K562 (cell line): Measurements from ENCODE around the gene TRIM24. TPM values are rescaled to one million over a fixed set of nuclear protein-coding genes. Genes with fewer than 3 reads are reported as not detected.

Source experiments
- ATAC-seq: fragments of 200-7000 bp; cut with Tn5 transposase; 3 replicates; pipeline ENCODE4 v1.9.1; 2020; ENCODE audit warnings: moderate library complexity
- BruUV-seq: library from RNA; stranded (reverse); fragments of 400-500 nt; replicated peaks from 2 replicates; lab custom pipeline; 2021; lab: Mats Ljungman, UMichigan
- CTCF ChIA-PET: fragments of 300-600 bp; formaldehyde crosslinking; extraction: SDS; loops from one replicate; lab custom pipeline; 2021; ENCODE audit warnings: low intra/inter-chr PET ratio; lab: Yijun Ruan, JAX
- POLR2A ChIA-PET: fragments of 300-600, 350-650 bp; sonication (Branson Sonifier 250); formaldehyde crosslinking; extraction: SDS; loops from one replicate; lab custom pipeline; 2021; ENCODE audit warnings: antibody characterized with exemption, inconsistent platforms; lab: Yijun Ruan, JAX
- DNase-seq, 4 experiments: peaks; one replicate each; pipeline versions ENCODE4 v3.0.0 to v3.0.0-alpha.2; 2011 to 2018; ENCODE audit warnings: low spot score in 3 of 4, mixed read lengths in 3 of 4; ENCODE audit errors: extremely low read depth in 1 of 4
- FAIRE-seq: peaks from 2 replicates; lab custom pipeline; 2011; peaks lifted over from hg19 to GRCh38; lab: Jason Lieb, UNC
- H2AFZ ChIP-seq: 2 replicates; pipeline ENCODE4 v1.6.0; 2011; ENCODE audit warnings: low read depth, low read length, control low read depth, inconsistent platforms
- H3K27ac ChIP-seq: fragments of 200-600 bp; 3 replicates; pipeline ENCODE4 v1.8.0; 2011; ENCODE audit warnings: low read depth, mild to moderate bottlenecking, control low read depth, inconsistent platforms, low read length, moderate library complexity, mixed read lengths; ENCODE audit errors: extremely low read depth
- H3K27me3 ChIP-seq, 2 experiments: fragments of 300-600 bp in 1 of 2; 2 replicates in 1 of 2; 3 replicates in 1 of 2; pipeline versions ENCODE4 v1.6.0 to v1.8.0; 2011; ENCODE audit warnings: inconsistent platforms in 2 of 2, low read length in 2 of 2, mild to moderate bottlenecking in 1 of 2, mixed read lengths in 1 of 2, moderate library complexity in 1 of 2; ENCODE audit not compliant: control insufficient read depth in 2 of 2, insufficient read depth in 2 of 2
- H3K36me3 ChIP-seq: fragments of 300-600 bp; 3 replicates; pipeline ENCODE4 v1.8.0; 2011; ENCODE audit warnings: mild to moderate bottlenecking, low read length, inconsistent platforms; ENCODE audit not compliant: control insufficient read depth, insufficient read depth
- H3K4me1 ChIP-seq, 2 experiments: fragments of 200-600 bp in 1 of 2; replicated peaks in 1 of 2; 2 replicates in 1 of 2; 3 replicates in 1 of 2; pipeline versions ENCODE4 v1.5.1 to v1.8.0; 2011; ENCODE audit warnings: inconsistent platforms in 2 of 2, low read length in 2 of 2, mild to moderate bottlenecking in 1 of 2, mixed read lengths in 1 of 2, moderate library complexity in 1 of 2; ENCODE audit not compliant: control insufficient read depth in 2 of 2, insufficient read depth in 2 of 2
- H3K4me2 ChIP-seq: 2 replicates; pipeline ENCODE4 v1.6.1; 2011; ENCODE audit warnings: low read length, control low read depth, inconsistent platforms, mixed read lengths; ENCODE audit not compliant: insufficient read depth
- H3K4me3 ChIP-seq: fragments of 200-600 bp; sonication (generic), shearing (Covaris generic); 2 replicates; pipeline ENCODE4 v1.5.1; 2016; ENCODE audit warnings: control low read depth, inconsistent platforms
- H3K79me2 ChIP-seq: fragments of 200-600 bp; 3 replicates; pipeline ENCODE4 v1.8.0; 2011; ENCODE audit warnings: low read length, inconsistent platforms; ENCODE audit not compliant: control insufficient read depth, insufficient read depth
- H3K9ac ChIP-seq, 2 experiments: 2 replicates each; pipeline versions ENCODE4 v1.6.0 to v1.6.1; 2011; ENCODE audit warnings: low read depth in 2 of 2, low read length in 2 of 2, control low read depth in 1 of 2, inconsistent platforms in 1 of 2, mild to moderate bottlenecking in 1 of 2, mixed read lengths in 1 of 2; ENCODE audit not compliant: insufficient read depth in 1 of 2
- H3K9me1 ChIP-seq: one replicate; pipeline ENCODE4 v1.6.0; 2011; ENCODE audit warnings: inconsistent platforms, mild to moderate bottlenecking, low read length, moderate library complexity; ENCODE audit not compliant: control insufficient read depth, insufficient read depth
- H3K9me3 ChIP-seq: replicated peaks from 2 replicates; pipeline ENCODE4 v1.5.1; 2011; ENCODE audit warnings: low read depth, low read length, inconsistent platforms; ENCODE audit not compliant: control insufficient read depth, insufficient read depth
- H4K20me1 ChIP-seq: replicated peaks from 2 replicates; pipeline ENCODE4 v1.6.1; 2011; ENCODE audit warnings: low read length, inconsistent platforms, mixed read lengths; ENCODE audit not compliant: control insufficient read depth, insufficient read depth
- CBX3 ChIP-seq, 2 experiments: IDR thresholded peaks; 1 replicate in 1 of 2; 2 replicates in 1 of 2; pipeline ENCODE4 v1.6.1; 2012; ENCODE audit warnings: inconsistent platforms in 2 of 2, low read length in 2 of 2, borderline replicate concordance in 1 of 2, control low read depth in 1 of 2
- EP300 ChIP-seq: IDR thresholded peaks from 2 replicates; pipeline ENCODE4 v1.6.1; 2012; ENCODE audit warnings: low read length, improper control_type of control experiment
- GTF2F1 ChIP-seq: IDR thresholded peaks from 2 replicates; pipeline ENCODE4 v1.6.1; 2011; ENCODE audit warnings: low read depth, low read length, improper control_type of control experiment
- HEY1 ChIP-seq: fragments of 250-450 bp; sonication (Bioruptor Pico); IDR thresholded peaks from 2 replicates; pipeline ENCODE4 v1.5.0; 2020; ENCODE audit warnings: mild to moderate bottlenecking, moderate library complexity, borderline replicate concordance
- HMBOX1 ChIP-seq: sonication (generic); IDR thresholded peaks from 2 replicates; pipeline ENCODE4 v1.6.1; 2016
- MAZ ChIP-seq, 2 experiments: fragments of 450-650 bp in 1 of 2; sonication (generic) in 1 of 2; formaldehyde crosslinking; IDR thresholded peaks in 1 of 2; conservative IDR thresholded peaks in 1 of 2; 2 replicates each; pipeline versions ENCODE4 v1.4.0 to v1.5.0; 2020; ENCODE audit warnings: mild to moderate bottlenecking in 1 of 2, missing genetic modification reagents in 1 of 2
- MITF ChIP-seq: IDR thresholded peaks from 2 replicates; pipeline ENCODE4 v1.6.1; 2014; ENCODE audit warnings: antibody characterized with exemption
- MLX ChIP-seq, 2 experiments: fragments of 450-650 bp in 1 of 2; sonication (generic) in 1 of 2; formaldehyde crosslinking; conservative IDR thresholded peaks; 2 replicates each; pipeline versions ENCODE4 v1.4.0 to v1.8.1; 2020 to 2022; ENCODE audit warnings: mild to moderate bottlenecking in 1 of 2, missing genetic modification reagents in 1 of 2
- NFRKB ChIP-seq: fragments of 450-650 bp; IDR thresholded peaks from 2 replicates; pipeline ENCODE4 v1.6.1; 2016; ENCODE audit warnings: low read depth
- SMAD2 ChIP-seq: fragments of 150-350 bp; IDR thresholded peaks from 2 replicates; pipeline ENCODE4 v1.6.1; 2014; ENCODE audit warnings: low read depth, mild to moderate bottlenecking, low read length
- SPI1 ChIP-seq: IDR thresholded peaks from 2 replicates; pipeline ENCODE4 v1.6.1; 2011; ENCODE audit warnings: low read depth, low read length, control low read depth, borderline replicate concordance
- TFE3 ChIP-seq: fragments of 450-650 bp; formaldehyde crosslinking; IDR thresholded peaks from 2 replicates; pipeline ENCODE4 v1.4.0; 2020; ENCODE audit warnings: mild to moderate bottlenecking, mixed read lengths
- U2AF1 ChIP-seq: fragments of 200-400 bp; formaldehyde crosslinking; optimal IDR thresholded peaks from 2 replicates; pipeline ENCODE3; 2017; ENCODE audit warnings: mild to moderate bottlenecking, low read depth, low read length, moderate library complexity
- ZNF507 ChIP-seq: conservative IDR thresholded peaks from 2 replicates; pipeline ENCODE4 v1.6.1; 2017; ENCODE audit warnings: missing genetic modification characterization, missing compliant biosample characterization
- ZNF695 ChIP-seq: fragments of 450-650 bp; formaldehyde crosslinking; IDR thresholded peaks from 2 replicates; pipeline ENCODE4 v1.4.0; 2020; ENCODE audit warnings: mild to moderate bottlenecking, moderate library complexity
- WGBS: fragments of 100-300 bp; shearing (Covaris generic); methylation state at CpG from one replicate; pipeline ENCODE4 v1.1.6; 2016; ENCODE audit warnings: low coverage, mixed read lengths; ENCODE audit not compliant: insufficient coverage; ENCODE audit errors: missing lambda C conversion rate; 5-methylcytosine and 5-hydroxymethylcytosine counted together
- in situ Hi-C: fragments of 300-500 bp; cut with MboI; formaldehyde crosslinking; loops from 4 replicates; pipeline ENCODE4 v1.15.0; 2018; ENCODE audit warnings: inconsistent platforms, mixed read lengths
- intact Hi-C: fragments of 100-400 bp; cut with micrococcal nuclease; formaldehyde crosslinking; loops from 2 replicates; pipeline ENCODE4 v1.14.2; 2022
- polyA plus RNA-seq, 8 experiments: library from polyadenylated mRNA; depleted of rRNA in 4 of 8; stranded (reverse) in 5 of 8; unstranded in 3 of 8; fragments of >200 nt; fragmentation: Nextera tagmentation in 2 of 8; fragmentation: Illumina TruSeq in 1 of 8; extraction: Ambion mirVana in 2 of 8; extraction: Trizol in 1 of 8; gene quantifications; 2 replicates each; pipeline versions ENCODE4 v1.2.1 to v1.2.3, GENCODE V29; 2011 to 2014; ENCODE audit warnings: inconsistent platforms in 1 of 8, missing spikeins in 1 of 8
- total RNA-seq, 7 experiments: library from RNA; depleted of rRNA in 6 of 7; stranded (reverse); fragments of >200 nt in 6 of 7; fragmentation: Illumina TruSeq in 2 of 7; extraction: Trizol in 2 of 7; gene quantifications; 2 replicates each; pipeline versions ENCODE4 v1.2.1 to v1.2.3, GENCODE V29; 2011 to 2021; ENCODE audit warnings: low replicate concordance in 1 of 7

TRIM24 gene
- total and polyA plus RNA-seq, 9 of the 15 experiments (the other 6 are each of a cell fraction or from before 2014, with no cell fraction given), result 13.4 to 74.0 (median 41.7) TPM

- Histone ChIP-seq H3K27ac (peak overlapping the region; percentile 31; the same call in 2 of the 3 replicates), H4K20me1 (no peaks in the 10 kb centered on the region), H3K9me1 (no peaks in the 10 kb centered on the region), H3K79me2 (no peaks in the 10 kb centered on the region; the same call in 2 of the 3 replicates), H2AFZ (no peak overlapping the region), H3K27me3 (no peaks in the 10 kb centered on the region), H3K9ac (no peak overlapping the region), H3K4me2 (no peak overlapping the region), H3K36me3 (peaks cover 89% of the 10 kb centered on the region), H3K4me1 (no peaks in the 10 kb centered on the region; a peak in 2 of 5 replicates), H3K4me3 (no peak overlapping the region), H3K9me3 (peaks cover 18% of the 10 kb centered on the region)
- TF ChIP-seq MLX (CRISPR knock-in tag; conservative IDR thresholded peaks at IDR 0.05) (no peak), ZNF507 (tag) (no peak), SMAD2 (no peak), NFRKB (no peak), MAZ (CRISPR knock-in tag; conservative IDR thresholded peaks at IDR 0.05 in 1 of 2, IDR thresholded peaks at IDR 0.05 in 1 of 2) (no peak), ZNF695 (no peak), EP300 (no peak), TFE3 (no peak), HEY1 (CRISPR knock-in tag) (no peak), MITF (no peak), HMBOX1 (no peak), CBX3 (IDR thresholded peaks at IDR 0.05; ENCODE audit: borderline replicate concordance in 1 of 2, low read length in 2 of 2) (peak in 1 of 2 experiments; percentile 2; a peak in 1 of 3 replicates), U2AF1 (no peak), SPI1 (peak; percentile 80; the same call in 1 of the 2 replicates), GTF2F1 (no peak)
- CTCF ChIA-PET, result no interaction called here
- in situ Hi-C loops, result no loop called here
- intact Hi-C loops, result no loop called here
- ATAC-seq (peak; percentile 23; the same call in 1 of the 3 replicates), FAIRE-seq (no peak), DNase-seq (no peak)
- POLR2A ChIA-PET, result no interaction called here
- WGBS, result 98% methylated on average over 8 of the region's 8 CpGs
- no TSS peak for BruUV-seq
Measured at GRCh38 chr7:138565071-138565450, 105.0 kb downstream of the TRIM24 start.
